Neural cell (in vitro differentiated cells): ENCODE results near the gene MYBPC1. TPM values are rescaled to one million over a fixed set of nuclear protein-coding genes. Genes with fewer than 3 reads are reported as not detected.

ENCODE experiments used
- H2AFZ ChIP-seq: fragments of 200-600, 300-800 bp; sonication (generic), shearing (Covaris generic); 2 replicates; pipeline ENCODE4 v1.6.0; 2014; ENCODE audit warnings: low read depth, mild to moderate bottlenecking, antibody characterized with exemption, low read length, moderate library complexity
- H3F3A ChIP-seq: fragments of 200-600 bp; shearing (Covaris generic); 2 replicates; pipeline ENCODE4 v1.6.1; 2016; ENCODE audit warnings: mild to moderate bottlenecking, moderate library complexity, mixed read lengths, antibody characterized with exemption, low read length; ENCODE audit not compliant: insufficient read depth, poor library complexity, severe bottlenecking
- H3K27ac ChIP-seq: fragments of 200-600, 300-800 bp; sonication (generic), shearing (Covaris generic); 2 replicates; pipeline ENCODE4 v1.5.1; 2014; ENCODE audit warnings: mild to moderate bottlenecking, low read length, moderate library complexity
- H3K27me3 ChIP-seq: fragments of 300-800, 200-600 bp; sonication (generic), shearing (Covaris generic); 2 replicates; pipeline ENCODE4 v1.6.0; 2014; ENCODE audit warnings: mild to moderate bottlenecking, low read depth, low read length, moderate library complexity; ENCODE audit not compliant: insufficient read depth
- H3K36me3 ChIP-seq: fragments of 300-800, 200-600 bp; sonication (generic), shearing (Covaris generic); 2 replicates; pipeline ENCODE4 v1.5.1; 2014; ENCODE audit warnings: mild to moderate bottlenecking, antibody characterized with exemption, low read length, moderate library complexity; ENCODE audit not compliant: insufficient read depth
- H3K4me2 ChIP-seq: fragments of 300-800, 200-600 bp; sonication (generic), shearing (Covaris generic); 2 replicates; pipeline ENCODE4 v1.6.0; 2014; ENCODE audit warnings: mild to moderate bottlenecking, low read length
- H3K4me3 ChIP-seq: fragments of 300-800, 200-600 bp; sonication (generic), shearing (Covaris generic); 2 replicates; pipeline ENCODE4 v1.5.1; 2014; ENCODE audit warnings: mild to moderate bottlenecking, low read length, moderate library complexity
- H3K79me2 ChIP-seq: fragments of 200-600 bp; shearing (Covaris generic); replicated peaks from 2 replicates; pipeline ENCODE4 v1.6.0; 2014; ENCODE audit warnings: mild to moderate bottlenecking, low read length, moderate library complexity; ENCODE audit not compliant: insufficient read depth
- H3K9ac ChIP-seq: fragments of 300-800, 200-600 bp; sonication (generic), shearing (Covaris generic); 2 replicates; pipeline ENCODE4 v1.6.1; 2016; ENCODE audit warnings: mild to moderate bottlenecking, low read length, mixed read lengths
- H3K9me2 ChIP-seq: fragments of 200-600 bp; shearing (Covaris generic); 2 replicates; pipeline ENCODE4 v1.6.1; 2016; ENCODE audit warnings: mild to moderate bottlenecking, low read length, mixed read lengths; ENCODE audit not compliant: insufficient read depth
- H3K9me3 ChIP-seq: fragments of 200-600, 300-800 bp; sonication (generic), shearing (Covaris generic); 2 replicates; pipeline ENCODE4 v1.6.1; 2016; ENCODE audit warnings: mild to moderate bottlenecking, mixed run types, low read length, moderate library complexity, mixed read lengths
- H4K20me1 ChIP-seq: fragments of 200-600 bp; shearing (Covaris generic); 2 replicates; pipeline ENCODE4 v1.6.1; 2016; ENCODE audit warnings: mild to moderate bottlenecking, mixed run types; ENCODE audit not compliant: insufficient read depth
- EP300 ChIP-seq: fragments of 450-650 bp; conservative IDR thresholded peaks from 2 replicates; pipeline ENCODE4 v1.6.1; 2014; ENCODE audit warnings: antibody characterized with exemption, mild to moderate bottlenecking, moderate library complexity; ENCODE audit not compliant: poor library complexity, severe bottlenecking
- EZH2 ChIP-seq: fragments of 200-600, 300-800 bp; shearing (Covaris generic), sonication (generic); IDR thresholded peaks from 2 replicates; pipeline ENCODE4 v1.6.1; 2014; ENCODE audit warnings: antibody characterized with exemption, low read length, borderline replicate concordance, mild to moderate bottlenecking; ENCODE audit not compliant: insufficient read depth, poor library complexity, severe bottlenecking
- MXI1 ChIP-seq: fragments of 450-650 bp; conservative IDR thresholded peaks from 2 replicates; pipeline ENCODE4 v1.6.1; 2014; ENCODE audit warnings: antibody characterized with exemption, mild to moderate bottlenecking; ENCODE audit not compliant: poor library complexity, severe bottlenecking
- POLR2AphosphoS5 ChIP-seq: IDR thresholded peaks from 2 replicates; pipeline ENCODE4 v1.6.1; 2012
- RAD21 ChIP-seq: fragments of 450-650 bp; conservative IDR thresholded peaks from 2 replicates; pipeline ENCODE4 v1.6.1; 2014; ENCODE audit warnings: antibody characterized with exemption, mild to moderate bottlenecking, moderate library complexity
- SMC3 ChIP-seq: fragments of 450-650 bp; conservative IDR thresholded peaks from 2 replicates; pipeline ENCODE4 v1.6.1; 2014; ENCODE audit warnings: antibody characterized with exemption, mild to moderate bottlenecking, moderate library complexity; ENCODE audit not compliant: poor library complexity
- TAF1 ChIP-seq: IDR thresholded peaks from 2 replicates; pipeline ENCODE4 v1.6.1; 2012; ENCODE audit warnings: low read depth
- polyA plus RNA-seq: library from polyadenylated mRNA; depleted of rRNA; stranded (reverse); fragments of >200 nt; gene quantifications from 2 replicates; pipeline ENCODE4 v1.2.3, GENCODE V29; 2014
- TF ChIP-seq, protein P1 (sequence below): fragments of 450-650 bp; IDR thresholded peaks from 2 replicates; pipeline ENCODE4 v1.5.1; 2014; ENCODE audit warnings: antibody characterized with exemption, mild to moderate bottlenecking, moderate library complexity; ENCODE audit not compliant: poor library complexity, severe bottlenecking
- TF ChIP-seq, protein P2 (sequence below): IDR thresholded peaks from 2 replicates; pipeline ENCODE4 v1.6.1; 2012; ENCODE audit warnings: borderline replicate concordance

The MYBPC1 gene
- polyA plus RNA-seq, 1 donor from 2014 or later, result not detected

DNA sequence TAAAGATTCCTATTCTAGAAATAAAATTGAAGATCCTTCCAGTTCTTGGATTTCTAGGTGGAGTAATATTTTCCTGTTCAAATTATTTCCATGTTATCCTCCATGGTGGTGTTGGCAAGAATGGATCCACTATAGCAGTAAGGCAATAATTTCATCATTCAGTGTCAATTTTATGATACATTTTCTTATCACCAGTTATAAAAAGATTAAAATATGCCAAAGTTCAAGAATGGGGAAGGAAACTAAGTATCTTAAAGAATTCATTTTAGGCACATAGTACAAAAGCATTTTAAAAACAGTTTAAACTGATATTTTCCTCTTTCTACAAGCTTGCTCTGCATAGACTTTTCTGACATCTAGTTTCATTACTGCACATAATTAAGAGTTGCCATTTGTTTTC, 125.3 kb downstream of the MYBPC1 start:
- Histone ChIP-seq H3K27me3 (no peaks in the 10 kb centered on the region), H3K4me2 (no peak overlapping the region), H4K20me1 (no peaks in the 10 kb centered on the region), H3K9me3 (no peaks in the 10 kb centered on the region), H3K27ac (no peak overlapping the region), H2AFZ (no peak overlapping the region), H3K4me3 (no peak overlapping the region), H3K9me2 (no peaks in the 10 kb centered on the region), H3F3A (no peaks in the 10 kb centered on the region), H3K9ac (no peak overlapping the region), H3K36me3 (no peaks in the 10 kb centered on the region), H3K79me2 (no peaks in the 10 kb centered on the region)
- TF ChIP-seq TAF1 (no peak), SMC3 (no peak), RAD21 (no peak), POLR2AphosphoS5 (no peak)
- TF ChIP-seq, protein P1, sequence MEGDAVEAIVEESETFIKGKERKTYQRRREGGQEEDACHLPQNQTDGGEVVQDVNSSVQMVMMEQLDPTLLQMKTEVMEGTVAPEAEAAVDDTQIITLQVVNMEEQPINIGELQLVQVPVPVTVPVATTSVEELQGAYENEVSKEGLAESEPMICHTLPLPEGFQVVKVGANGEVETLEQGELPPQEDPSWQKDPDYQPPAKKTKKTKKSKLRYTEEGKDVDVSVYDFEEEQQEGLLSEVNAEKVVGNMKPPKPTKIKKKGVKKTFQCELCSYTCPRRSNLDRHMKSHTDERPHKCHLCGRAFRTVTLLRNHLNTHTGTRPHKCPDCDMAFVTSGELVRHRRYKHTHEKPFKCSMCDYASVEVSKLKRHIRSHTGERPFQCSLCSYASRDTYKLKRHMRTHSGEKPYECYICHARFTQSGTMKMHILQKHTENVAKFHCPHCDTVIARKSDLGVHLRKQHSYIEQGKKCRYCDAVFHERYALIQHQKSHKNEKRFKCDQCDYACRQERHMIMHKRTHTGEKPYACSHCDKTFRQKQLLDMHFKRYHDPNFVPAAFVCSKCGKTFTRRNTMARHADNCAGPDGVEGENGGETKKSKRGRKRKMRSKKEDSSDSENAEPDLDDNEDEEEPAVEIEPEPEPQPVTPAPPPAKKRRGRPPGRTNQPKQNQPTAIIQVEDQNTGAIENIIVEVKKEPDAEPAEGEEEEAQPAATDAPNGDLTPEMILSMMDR, result no peak
- TF ChIP-seq, protein P2, sequence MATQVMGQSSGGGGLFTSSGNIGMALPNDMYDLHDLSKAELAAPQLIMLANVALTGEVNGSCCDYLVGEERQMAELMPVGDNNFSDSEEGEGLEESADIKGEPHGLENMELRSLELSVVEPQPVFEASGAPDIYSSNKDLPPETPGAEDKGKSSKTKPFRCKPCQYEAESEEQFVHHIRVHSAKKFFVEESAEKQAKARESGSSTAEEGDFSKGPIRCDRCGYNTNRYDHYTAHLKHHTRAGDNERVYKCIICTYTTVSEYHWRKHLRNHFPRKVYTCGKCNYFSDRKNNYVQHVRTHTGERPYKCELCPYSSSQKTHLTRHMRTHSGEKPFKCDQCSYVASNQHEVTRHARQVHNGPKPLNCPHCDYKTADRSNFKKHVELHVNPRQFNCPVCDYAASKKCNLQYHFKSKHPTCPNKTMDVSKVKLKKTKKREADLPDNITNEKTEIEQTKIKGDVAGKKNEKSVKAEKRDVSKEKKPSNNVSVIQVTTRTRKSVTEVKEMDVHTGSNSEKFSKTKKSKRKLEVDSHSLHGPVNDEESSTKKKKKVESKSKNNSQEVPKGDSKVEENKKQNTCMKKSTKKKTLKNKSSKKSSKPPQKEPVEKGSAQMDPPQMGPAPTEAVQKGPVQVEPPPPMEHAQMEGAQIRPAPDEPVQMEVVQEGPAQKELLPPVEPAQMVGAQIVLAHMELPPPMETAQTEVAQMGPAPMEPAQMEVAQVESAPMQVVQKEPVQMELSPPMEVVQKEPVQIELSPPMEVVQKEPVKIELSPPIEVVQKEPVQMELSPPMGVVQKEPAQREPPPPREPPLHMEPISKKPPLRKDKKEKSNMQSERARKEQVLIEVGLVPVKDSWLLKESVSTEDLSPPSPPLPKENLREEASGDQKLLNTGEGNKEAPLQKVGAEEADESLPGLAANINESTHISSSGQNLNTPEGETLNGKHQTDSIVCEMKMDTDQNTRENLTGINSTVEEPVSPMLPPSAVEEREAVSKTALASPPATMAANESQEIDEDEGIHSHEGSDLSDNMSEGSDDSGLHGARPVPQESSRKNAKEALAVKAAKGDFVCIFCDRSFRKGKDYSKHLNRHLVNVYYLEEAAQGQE, result no peak

- Histone ChIP-seq H4K20me1 (no peaks in the 10 kb centered on the region), H3K27ac (no peak overlapping the region)
- TF ChIP-seq EP300 (no peak), MXI1 (no peak), EZH2 (no peak), TAF1 (no peak), RAD21 (no peak)
- TF ChIP-seq, protein P1, result no peak
Observed at GRCh38 chr12:101722392-101722791, 127.6 kb downstream of the MYBPC1 start.

More at GRCh38 chr12:101722392-101722791, 127.6 kb downstream of the MYBPC1 start:
- H3F3A ChIP-seq, result no peaks in the 10 kb centered on the region
- H3K27me3 ChIP-seq, result no peaks in the 10 kb centered on the region
- H2AFZ ChIP-seq, result no peak overlapping the region
- H3K9ac ChIP-seq, result no peak overlapping the region
- H3K36me3 ChIP-seq, result peaks cover 5% of the 10 kb centered on the region
- H3K4me2 ChIP-seq, result no peak overlapping the region
- no peak overlapping the region for H3K4me3 ChIP-seq
- H3K79me2 ChIP-seq, result no peaks in the 10 kb centered on the region
- no peaks in the 10 kb centered on the region for H3K9me3 ChIP-seq
- no peaks in the 10 kb centered on the region for H3K9me2 ChIP-seq
